NCI-H1417 (cell line): Measurements from ENCODE around the gene CLEC4M.
"Not testable (repeated sequence)": the region's sequence is repeated elsewhere in the genome, so short reads cannot be mapped to it uniquely, and the experiment has no call there.

Source experiments
- DNase-seq, 3 experiments: peaks; one replicate each; lab custom pipeline; 2025; lab: John Stamatoyannopoulos, UW

Gene CLEC4M

GRCh38 chr19:7775761-7776160 is 12.7 kb downstream of the CLEC4M start:
- no peak for DNase-seq

- no peak for DNase-seq
These were observed 15.0 kb downstream of the CLEC4M start for GRCh38 chr19:7778081-7778480.

GRCh38 chr19:7779631-7780486 is 16.8 kb downstream of the CLEC4M start:
- DNase-seq: no peak

GRCh38 chr19:7781157-7781556 is 18.1 kb downstream of the CLEC4M start:
- no peak for DNase-seq

GRCh38 chr19:7783991-7784423 is 21.0 kb downstream of the CLEC4M start:
- no peak for DNase-seq

- no peak for DNase-seq
These were observed 21.8 kb downstream of the CLEC4M start for GRCh38 chr19:7784856-7785255.

- DNase-seq: no peak
These were observed 24.1 kb downstream of the CLEC4M start for GRCh38 chr19:7787141-7787540.

- DNase-seq: no peak
These were observed 24.6 kb downstream of the CLEC4M start for GRCh38 chr19:7787602-7788177.

GRCh38 chr19:7788178-7788932 is 25.3 kb downstream of the CLEC4M start:
- DNase-seq: no peak

- no peak for DNase-seq
These were observed 25.9 kb downstream of the CLEC4M start for GRCh38 chr19:7788933-7789323.

GRCh38 chr19:7789447-7789846 is 26.4 kb downstream of the CLEC4M start:
- peak in 2 of 3 experiments; percentile 27 to 64 for DNase-seq

GRCh38 chr19:7790416-7790815 is 27.4 kb downstream of the CLEC4M start:
- DNase-seq: no peak

GRCh38 chr19:7792281-7792680 is 29.2 kb downstream of the CLEC4M start:
- DNase-seq: no peak

- not testable (repeated sequence) for DNase-seq
These were observed 29.7 kb downstream of the CLEC4M start for GRCh38 chr19:7792701-7793100.

GRCh38 chr19:7793493-7793892 is 30.4 kb downstream of the CLEC4M start:
- no peak for DNase-seq

GRCh38 chr19:7795555-7796161 is 32.6 kb downstream of the CLEC4M start:
- DNase-seq: peak in 2 of 3 experiments; percentile 49 to 92

GRCh38 chr19:7799640-7800355 is 36.8 kb downstream of the CLEC4M start:
- peak; percentile 40 to 90 (median 74) for DNase-seq

- no peak for DNase-seq
These were observed 38.1 kb downstream of the CLEC4M start for GRCh38 chr19:7801020-7801570.

GRCh38 chr19:7806234-7806633 is 43.2 kb downstream of the CLEC4M start:
- no peak for DNase-seq

- no peak for DNase-seq
These were observed 43.8 kb downstream of the CLEC4M start for GRCh38 chr19:7806876-7807275.

GRCh38 chr19:7808108-7808507 is 45.1 kb downstream of the CLEC4M start:
- no peak for DNase-seq
